Stimulated activated CD8-positive, alpha-beta memory T cell treated with anti-CD3 and anti-CD28 coated beads, Interleukin-12 subunit alpha, Interleukin-12 subunit beta, amount 100 ng/mL, for 1 hour (primary cell): ENCODE results near the gene TMEM214.
A peak's percentile ranks its signal among the peaks of the same experiment; 100 is the strongest.

Experiments used
- DNase-seq: peaks from one replicate; pipeline ENCODE4 v3.0.0-alpha.2; 2020; ENCODE audit warnings: low read depth

TMEM214 gene

DNA sequence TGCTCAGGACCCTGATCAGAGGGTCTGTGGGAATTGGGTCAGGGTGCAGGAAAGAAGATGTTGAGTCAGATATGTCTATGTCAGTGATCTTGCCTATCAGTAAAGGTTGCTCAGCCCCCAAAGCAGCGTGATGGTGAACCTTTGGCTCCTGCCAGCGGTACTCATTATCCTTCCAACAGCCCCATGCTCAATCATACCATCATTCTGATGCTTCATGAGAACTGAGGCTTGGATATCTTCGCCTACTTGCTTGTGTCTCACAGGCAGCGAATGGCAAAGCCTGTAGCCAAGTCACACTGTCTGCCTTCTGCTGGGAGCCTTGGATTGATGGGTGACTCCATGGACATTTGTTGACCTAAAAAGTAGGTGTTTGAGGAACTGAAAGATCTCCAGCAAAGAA lies 19.0 kb upstream of the TMEM214 start:
- no peak for DNase-seq

DNA sequence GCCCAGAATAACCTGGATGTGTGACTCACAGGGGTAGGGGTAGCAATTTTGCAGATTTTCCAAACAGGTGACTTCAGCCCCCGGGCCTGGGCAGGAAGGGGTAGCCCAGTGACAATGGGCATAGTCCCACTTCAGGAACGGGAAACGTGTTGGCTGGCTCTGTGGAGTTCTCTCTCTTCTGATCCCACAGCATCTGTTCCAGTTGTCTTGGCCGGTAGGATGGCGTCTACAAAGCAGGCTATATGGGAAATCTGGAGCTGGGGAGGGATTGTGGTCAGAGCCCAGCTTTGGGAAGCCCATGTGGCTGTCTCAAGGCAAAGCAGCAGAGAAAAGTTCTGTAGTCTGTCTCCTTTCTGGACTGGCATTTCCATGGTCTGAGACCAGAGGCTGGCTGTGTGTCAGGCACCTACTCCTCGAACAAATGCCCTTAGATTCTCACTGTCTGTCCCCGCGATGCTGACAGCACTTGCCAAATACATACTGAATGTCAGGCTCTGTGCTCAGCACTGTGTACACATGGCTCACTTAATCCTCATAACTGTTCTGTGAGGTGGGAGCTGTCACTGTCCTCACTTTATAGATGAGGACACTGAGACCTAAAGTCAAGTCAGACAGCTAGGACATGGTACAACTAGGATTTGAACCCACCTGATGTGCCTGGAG lies 17.9 kb upstream of the TMEM214 start:
- no peak for DNase-seq

DNA sequence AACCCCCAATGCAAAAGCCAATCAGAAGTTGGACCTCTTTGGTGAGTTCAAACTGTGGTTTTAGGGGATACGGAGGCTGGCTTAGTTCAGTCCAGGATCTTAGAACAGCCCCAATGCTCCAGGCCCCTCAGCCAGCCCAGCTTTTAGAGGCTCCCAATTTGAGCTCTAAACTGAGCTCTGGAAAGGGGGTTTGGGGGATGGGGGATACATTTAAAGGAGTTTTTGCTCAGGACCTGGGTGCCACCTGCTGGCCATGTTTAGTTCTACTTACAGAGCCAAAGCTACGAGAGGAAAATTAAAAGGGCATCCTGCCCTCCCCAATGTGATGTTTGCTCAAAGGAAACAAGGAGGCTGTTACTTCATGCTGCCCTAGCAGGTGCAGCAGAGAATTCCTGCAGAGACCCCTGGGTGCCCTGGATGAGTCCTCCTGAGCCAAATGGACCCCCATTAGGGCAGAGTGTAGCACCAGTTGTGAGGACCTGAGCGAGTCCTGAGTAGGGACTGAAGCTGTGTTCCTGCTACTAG lies 15.9 kb upstream of the TMEM214 start:
- DNase-seq = peak; percentile 16

DNA sequence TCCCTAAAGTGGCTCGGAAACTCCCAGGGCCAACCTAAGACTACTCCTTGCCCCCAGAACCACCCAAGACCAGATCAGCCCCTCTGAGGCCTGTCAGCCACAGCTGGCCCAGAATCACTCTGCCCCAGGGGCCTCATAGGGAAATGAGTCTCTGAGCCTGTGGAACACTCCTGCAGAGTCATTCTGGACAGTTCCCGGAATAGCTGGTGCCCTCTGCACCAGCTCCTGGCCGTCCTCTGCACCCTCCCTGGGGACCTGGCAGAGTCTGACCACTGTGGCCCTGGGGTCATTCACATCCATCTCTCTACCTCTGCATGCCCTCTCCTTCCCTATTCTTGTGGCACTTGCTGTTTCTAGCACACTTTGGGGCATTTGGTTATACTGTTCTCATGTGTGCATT lies 14.6 kb upstream of the TMEM214 start:
- DNase-seq = no peak

DNA sequence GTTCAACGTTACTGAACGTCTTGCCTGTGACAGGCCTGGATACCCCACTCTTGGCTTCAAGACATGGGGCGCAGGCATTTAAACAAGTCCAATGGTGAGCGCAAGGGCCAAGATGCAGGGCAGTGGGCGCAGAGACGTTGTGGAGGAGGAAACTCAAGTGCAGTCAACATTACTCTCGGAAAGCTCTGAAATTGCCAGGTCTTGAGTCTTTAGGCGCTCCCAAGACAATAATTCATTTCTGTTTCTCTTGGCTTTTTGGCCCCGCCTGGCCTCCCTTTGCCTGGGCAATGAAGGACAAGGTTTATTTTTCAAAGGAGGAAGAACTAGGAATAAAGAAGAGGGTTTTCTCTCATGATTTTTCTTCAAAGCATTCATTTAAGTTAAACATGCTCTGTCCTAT lies 13.3 kb upstream of the TMEM214 start:
- no peak for DNase-seq

DNA sequence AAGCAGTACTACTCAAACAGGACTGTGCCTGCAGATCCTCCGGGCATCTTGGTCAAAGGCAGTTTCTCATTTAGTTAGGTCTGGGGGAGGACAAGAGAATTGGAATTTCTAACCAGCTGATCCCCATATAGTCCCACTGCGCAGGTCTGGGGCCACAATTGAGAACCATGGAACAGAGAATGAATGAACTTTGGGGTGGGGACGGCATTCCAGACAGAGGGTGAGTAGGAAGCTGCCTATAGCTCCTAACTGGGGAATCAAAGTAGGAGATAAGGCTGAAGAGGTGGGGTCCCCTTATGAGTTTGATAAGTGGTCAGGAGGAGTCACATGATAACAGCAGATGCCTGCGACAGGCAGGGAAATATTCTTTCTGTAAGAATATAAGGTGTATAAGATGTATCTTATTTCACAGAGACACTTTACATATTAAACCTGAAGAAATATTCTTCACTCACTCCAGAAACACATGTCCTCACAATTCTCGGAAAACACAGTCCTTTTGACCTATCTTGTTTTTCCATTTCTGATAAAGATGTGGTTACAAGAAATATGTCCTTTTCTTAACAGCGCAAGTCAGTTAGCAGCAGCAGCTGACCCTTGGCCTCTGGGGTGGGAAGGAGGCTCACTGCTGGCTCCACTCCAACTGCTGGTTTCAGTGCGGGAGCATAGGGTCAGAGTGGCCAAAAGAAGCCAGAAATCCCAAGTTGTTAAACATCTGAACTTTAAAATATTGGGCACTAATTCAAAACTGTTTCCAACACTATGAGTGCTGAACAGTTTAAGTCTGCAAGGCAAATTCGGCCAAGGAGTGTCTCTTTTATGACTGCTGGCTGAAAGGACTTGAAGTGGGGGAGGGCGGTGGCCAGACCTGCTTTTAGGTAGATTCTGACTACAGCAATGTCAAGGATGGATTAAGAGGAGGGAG lies 12.6 kb upstream of the TMEM214 start:
- DNase-seq = no peak

DNA sequence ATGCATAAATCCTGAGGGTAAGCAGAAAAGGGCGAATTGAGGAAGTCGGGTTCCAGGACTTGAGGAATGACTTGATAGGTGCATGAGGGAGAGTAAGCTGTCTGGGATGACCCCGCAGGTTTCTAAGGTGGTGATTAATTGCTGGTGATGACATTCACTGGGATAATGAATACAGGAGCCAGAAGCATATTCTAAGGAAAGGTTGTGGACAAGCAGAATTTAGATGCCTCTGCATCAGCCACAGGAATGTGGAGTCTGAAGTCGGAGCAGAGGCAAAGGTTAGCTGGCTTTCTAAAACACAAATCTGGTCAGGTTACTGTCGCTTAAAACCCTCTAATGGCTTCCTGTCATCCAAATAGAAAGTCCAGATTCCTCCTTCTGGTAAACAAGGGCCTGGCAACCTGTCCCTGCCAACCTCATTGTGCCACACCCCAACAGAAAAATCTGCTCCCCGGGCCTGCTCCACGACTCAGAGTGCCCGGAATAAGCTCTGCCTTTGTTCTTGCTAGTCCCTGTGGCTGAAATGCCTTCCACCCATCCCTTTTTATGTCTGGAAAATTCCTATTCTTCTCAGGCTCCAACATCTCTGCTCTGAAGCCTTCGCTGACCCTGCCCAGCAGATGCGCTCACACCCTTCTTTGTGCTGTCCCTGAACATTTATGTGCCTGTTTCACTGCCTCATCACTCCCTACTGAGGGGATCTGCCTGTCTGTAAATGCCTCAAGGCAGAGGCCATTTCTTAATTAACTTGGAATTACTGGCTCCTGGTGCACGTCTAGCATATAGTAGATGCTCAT lies 11.3 kb upstream of the TMEM214 start:
- DNase-seq = no peak

DNA sequence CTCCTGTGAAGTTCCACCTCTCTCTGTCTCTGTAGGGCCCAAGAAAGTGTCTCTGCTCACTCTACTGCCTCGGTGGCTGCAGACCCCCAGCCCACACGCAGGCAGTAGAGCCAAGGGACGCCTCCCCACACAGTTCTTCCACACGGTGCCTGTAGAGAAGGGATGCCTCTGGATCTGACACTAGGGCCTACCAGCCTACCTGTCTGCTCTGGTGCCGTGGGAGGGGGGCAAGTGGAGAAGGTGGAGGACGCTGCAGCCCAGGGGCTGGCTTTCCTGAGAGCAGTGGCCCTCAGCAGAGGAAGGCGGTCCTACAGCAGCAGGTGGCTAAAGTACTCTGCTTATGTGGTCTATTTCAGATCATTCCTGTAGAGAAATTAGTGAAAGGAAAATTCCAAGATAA lies 9.0 kb upstream of the TMEM214 start:
- DNase-seq = no peak

DNA sequence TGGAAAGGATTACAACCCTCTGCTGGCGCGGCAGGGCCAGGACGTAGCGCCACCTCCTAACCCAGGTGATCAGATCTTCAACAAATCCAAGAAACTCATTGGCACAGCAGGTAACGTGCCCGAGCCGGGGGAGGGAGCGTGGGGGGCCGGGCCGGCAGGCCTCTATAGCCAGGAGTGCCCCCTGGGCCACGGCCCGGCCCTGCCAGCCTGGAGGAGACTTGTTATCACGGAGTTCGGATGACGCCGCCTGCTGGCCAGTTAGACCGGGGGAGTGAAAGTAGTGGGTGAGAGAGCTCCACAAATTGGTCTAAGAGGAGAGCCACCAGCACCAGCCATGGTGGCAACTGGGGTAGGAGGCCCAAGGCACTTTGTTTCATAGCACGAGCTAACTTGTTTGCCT lies 8.6 kb upstream of the TMEM214 start:
- DNase-seq = no peak

DNA sequence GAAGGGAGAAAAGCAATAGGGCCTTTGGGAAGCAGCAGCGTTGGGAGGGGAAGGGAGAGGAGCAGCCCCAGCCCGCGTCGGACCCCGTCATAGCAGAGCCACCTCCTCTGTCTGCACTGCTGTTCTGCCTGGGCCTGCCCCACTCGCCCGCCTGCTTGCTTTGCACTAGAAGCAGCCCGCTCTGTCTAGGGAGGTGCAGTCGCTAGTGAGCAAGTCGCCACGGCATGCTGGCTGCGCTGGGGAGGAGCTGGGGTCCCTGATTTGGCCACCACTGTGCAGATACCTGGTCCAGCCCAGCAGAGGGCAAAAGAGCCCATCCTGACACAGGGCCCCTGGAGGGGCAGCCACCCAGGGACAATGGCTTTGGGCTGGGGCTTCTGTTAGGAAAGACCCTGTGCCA lies 8.0 kb upstream of the TMEM214 start:
- DNase-seq = no peak

DNA sequence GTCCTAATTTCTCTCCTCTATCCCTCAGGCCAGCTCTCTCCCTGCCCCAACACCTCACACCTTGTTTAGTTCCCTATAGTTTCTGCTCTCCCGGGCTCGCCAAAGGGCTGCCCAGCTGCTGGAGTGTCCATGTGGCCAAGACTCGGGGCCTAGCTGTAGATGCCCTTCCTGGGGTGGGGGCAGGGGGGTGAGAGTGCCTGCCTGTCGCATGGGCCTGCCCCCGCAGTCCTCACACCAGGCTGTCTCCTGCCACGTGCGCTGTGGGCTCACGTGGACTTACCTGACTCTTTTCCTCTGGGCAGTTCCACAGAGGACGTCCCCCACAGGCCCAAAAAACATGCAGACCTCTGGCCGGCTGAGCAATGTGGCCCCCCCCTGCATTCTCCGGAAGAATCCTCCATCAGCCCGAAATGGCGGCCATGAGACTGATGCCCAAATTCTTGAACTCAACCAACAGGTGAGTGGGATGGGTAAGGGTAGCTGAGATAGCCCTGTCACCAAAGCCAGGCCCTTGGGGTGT lies 7.4 kb upstream of the TMEM214 start:
- no peak for DNase-seq

DNA sequence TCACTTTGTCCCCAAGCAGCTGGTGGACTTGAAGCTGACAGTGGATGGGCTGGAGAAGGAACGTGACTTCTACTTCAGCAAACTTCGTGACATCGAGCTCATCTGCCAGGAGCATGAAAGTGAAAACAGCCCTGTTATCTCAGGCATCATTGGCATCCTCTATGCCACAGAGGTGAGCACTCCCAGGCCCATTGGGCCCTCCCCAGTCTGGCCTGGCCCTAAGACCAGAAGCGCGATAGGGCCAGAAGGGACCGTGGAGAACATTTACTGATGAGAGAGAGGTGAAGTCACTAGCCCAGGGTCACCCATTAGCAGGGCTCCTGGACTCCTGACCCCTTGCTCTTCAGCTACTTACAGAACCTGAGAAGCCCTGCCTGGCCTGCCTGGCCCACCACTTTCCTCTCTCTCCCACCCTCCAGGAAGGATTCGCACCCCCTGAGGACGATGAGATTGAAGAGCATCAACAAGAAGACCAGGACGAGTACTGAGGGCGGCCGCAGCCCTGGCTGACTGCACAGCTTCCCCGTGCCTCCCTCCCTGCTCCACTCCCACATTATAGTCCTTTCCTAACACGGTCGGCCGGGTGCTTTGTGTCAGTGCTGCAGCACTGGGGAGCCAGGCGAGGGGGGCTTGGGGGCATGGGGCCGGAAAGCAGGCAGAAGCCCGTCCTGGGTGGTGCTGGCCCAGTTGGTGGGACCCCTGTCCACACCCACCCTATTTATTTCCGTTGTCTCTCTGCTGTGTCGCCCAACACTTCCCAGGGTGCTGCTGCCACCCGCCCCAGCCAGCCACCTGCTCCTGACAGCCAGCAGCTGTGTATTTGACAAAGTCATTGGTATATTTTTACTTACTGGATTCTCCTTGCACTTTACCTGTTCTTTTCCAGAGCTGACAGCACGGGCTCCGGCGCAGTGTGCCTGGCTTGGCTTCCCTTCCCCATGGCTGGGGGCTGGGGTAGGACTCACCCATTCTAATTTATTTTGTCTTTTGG lies 6.6 kb upstream of the TMEM214 start:
- no peak for DNase-seq

DNA sequence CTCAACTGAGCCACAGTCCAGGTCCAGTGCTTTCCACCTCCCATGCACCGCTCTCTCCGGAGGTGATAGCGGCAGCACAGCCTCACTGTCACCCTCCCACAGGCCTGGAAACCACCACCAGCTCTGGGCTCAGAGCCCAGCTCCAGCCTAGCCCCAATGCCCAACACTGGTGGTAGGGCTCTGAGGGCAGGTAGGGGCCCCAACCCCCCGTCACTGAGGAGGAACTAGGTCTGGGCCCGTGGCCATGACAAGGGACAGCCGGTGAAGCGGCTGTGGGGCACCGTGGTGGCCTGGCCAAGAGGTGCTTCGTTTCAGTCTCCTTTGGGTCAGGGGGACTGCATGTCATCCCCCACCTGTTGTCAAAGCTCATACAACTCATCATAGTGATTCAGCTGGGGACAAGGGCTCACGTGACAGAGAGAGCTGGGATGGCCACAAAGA lies 5.5 kb upstream of the TMEM214 start:
- DNase-seq = no peak

DNA sequence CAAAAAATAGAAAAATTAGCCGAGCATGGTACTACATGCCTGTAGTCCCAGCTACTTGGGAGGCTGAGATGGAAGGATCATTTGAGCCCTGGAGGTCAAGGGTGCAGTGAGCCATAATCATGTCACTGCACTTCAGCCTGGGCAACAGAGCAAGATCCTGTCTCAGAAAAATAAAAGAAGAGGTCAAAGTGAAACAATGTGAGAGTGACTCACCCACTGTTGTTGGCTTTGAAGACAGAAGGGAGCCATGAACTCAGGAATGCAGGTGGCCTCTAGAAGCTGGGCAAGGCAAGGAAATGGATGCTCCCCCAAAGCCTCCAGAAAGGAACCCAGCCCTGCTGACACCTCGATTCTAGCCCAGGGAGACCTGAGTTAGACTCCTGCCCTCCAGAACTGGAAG lies 3.7 kb upstream of the TMEM214 start:
- no peak for DNase-seq

DNA sequence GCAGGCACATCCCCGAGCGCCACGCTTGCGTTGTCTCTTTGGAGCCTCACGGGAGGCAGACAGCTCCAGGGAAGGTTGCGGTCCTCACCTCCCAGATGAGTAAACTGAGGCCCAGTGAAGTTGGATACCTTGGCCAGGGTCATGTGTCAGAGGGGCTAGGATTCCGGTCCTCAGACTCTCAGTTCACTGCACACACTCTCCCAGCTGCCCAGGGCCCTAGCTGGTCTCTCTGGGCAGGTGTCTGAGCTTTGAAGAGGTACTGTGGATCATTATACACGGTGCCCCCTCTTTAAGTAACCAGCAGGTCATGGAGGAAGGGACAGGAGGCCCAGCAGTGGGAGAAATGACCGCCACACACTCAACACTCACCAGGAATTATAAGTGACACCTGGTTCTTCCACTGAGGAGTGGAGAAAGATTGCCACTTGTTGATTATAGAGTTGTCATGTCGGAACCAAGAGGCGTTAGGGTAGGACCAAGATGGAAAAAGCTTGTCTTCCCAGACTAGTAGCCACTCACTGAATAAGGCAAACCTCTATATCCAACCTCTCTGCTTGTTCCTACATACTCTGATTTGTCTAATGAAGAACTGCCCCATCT lies 588 bp downstream of the TMEM214 start:
- DNase-seq = no peak

DNA sequence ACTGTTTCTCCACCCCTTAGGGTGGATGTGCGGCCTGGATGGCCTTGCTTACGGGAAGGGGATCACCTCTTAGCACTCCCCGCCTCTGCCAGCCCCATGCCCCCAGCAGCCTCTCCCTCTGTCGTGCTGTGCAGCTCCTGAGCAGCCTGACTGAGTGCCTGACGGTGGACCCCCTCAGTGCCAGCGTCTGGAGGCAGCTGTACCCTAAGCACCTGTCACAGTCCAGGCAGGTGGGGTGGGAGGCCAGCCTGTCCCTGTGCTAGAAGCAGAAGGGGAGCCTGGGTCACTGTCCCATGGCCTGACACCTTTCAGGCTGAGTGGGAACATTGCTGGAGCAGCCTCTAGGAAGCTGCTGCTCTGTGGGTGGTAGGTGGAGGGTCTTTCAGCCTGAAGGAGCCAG lies 5.2 kb downstream of the TMEM214 start:
- no peak for DNase-seq

DNA sequence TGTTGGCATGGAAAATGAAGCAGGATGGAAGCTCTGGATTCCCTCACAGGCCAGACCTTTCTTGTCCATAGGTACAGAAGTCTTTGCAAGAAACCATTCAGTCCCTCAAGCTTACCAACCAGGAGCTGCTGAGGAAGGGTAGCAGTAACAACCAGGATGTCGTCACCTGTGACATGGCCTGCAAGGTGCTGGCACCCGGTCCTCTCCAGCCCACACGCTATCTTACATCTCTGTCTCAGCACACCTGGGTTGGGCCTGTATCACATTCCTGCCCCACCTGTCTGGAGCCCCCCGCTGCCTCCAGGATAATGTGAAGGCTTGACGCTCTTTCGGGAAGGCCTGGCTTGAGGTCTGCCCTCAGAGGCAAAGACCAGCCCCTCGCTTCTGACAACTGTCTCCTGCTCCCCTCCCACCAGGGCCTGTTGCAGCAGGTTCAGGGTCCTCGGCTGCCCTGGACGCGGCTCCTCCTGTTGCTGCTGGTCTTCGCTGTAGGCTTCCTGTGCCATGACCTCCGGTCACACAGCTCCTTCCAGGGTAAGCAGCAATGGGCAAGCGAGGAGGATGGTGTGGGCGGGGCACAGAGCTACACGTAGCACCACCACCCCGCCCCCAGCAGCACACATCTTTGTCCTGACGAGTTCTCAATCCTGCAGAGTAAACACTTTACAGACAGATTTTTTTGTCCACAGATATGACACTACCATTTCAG lies 6.0 kb downstream of the TMEM214 start:
- DNase-seq = no peak

DNA sequence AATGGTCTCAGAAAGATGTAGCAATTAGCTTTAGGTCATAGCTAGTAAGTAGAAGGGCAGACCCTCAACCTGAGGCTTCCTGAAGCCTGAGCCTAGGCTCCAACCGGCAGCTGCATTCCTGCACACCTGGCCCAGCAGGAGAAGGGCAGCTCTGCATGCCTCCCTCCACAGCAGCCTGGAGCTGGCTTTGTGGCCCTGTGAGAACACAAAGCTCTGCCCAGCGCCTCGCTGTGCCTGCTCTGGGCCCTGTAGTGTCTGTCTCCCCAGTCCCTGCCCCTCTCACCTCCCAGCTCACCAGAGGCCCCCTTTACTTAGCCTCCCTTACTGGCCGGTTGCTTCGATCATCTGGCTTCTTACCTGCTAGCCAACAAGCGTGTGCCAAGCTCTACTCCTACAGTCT lies 6.7 kb downstream of the TMEM214 start:
- DNase-seq = no peak

DNA sequence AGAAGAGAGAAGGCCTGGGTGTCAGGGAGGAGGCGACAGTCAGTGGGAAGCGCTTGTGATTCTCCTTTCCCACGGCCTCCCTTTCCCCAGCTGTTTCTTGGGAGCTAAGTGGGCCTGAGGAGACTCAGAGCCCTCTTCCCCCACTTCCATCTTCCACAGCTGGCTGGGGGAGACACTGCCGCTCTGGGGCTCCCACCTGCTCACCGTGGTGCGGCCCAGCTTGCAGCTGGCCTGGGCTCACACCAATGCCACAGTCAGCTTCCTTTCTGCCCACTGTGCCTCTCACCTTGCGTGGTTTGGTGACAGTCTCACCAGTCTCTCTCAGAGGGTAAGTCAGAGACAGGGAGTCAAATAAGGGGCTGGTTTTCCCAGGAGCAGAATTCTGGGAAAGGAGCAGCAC lies 7.1 kb downstream of the TMEM214 start:
- no peak for DNase-seq

DNA sequence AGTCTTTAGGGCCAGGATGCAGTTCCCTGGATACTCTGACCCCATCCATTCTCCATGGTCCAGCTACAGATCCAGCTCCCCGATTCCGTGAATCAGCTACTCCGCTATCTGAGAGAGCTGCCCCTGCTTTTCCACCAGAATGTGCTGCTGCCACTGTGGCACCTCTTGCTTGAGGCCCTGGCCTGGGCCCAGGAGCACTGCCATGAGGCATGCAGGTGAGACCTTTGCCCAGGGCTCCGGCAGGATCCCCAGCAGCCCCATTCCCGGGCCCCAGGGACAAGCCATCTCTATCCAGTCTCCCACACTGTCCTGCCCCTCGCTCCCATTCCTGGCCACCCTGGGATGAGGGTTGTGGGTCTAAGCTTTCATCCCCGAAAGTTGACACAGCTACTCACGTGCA lies 7.5 kb downstream of the TMEM214 start:
- DNase-seq = no peak
